ENCODE results near the gene SF1. TPM values are rescaled to one million over a fixed set of nuclear protein-coding genes. Genes with fewer than 3 reads are reported as not detected.

Gene SF1
- total RNA-seq, 1 donor from 2014 or later, result 415 TPM

DNA sequence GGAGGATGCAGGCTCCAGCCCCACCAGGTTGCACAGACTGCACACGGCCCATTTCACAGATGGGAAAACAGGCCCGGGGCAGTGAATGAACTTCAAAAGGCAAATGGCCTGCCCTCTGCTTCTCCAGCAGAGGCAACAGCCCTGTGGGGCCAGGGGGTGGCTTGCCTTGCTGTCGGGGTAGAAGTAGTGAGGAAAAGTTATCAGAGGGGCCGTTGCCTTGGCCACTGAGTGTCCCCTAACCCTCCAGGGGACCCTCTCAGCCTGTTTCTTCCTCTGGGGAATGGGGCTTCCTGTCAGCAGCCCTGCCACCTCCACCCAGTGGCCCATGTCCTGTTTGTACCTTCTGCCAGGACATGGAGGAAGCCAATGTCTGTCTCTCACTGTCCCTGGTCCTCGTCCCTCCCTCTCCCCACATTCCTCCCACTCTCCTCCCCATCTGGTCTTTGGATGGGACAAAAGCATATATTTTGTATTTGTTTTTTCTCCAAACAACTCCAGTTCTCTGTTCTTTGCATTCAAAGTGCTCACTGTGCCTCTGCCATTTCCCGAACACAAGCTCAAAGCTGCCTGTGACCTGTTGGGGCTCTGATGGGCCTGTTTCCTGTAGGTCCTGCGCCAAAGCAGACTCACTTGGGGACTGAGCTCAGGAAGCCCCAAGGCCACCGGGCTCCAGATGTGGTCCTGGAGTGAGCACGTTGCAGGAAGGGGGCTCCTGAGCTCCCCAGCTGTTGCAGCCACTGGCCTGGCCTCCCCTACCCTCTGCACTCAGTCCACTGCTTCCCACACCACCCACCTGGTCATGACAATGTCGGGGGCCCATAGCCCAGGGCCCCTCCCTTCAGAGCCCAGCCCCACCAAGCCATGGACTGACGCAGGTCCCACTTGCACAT is 15.2 kb upstream of the SF1 start:
- H3K27me3 Mint-ChIP-seq (ENCODE audit: unreplicated experiment), result peaks cover 12% of the 10 kb centered on the region
- TF ChIP-seq, protein P1, sequence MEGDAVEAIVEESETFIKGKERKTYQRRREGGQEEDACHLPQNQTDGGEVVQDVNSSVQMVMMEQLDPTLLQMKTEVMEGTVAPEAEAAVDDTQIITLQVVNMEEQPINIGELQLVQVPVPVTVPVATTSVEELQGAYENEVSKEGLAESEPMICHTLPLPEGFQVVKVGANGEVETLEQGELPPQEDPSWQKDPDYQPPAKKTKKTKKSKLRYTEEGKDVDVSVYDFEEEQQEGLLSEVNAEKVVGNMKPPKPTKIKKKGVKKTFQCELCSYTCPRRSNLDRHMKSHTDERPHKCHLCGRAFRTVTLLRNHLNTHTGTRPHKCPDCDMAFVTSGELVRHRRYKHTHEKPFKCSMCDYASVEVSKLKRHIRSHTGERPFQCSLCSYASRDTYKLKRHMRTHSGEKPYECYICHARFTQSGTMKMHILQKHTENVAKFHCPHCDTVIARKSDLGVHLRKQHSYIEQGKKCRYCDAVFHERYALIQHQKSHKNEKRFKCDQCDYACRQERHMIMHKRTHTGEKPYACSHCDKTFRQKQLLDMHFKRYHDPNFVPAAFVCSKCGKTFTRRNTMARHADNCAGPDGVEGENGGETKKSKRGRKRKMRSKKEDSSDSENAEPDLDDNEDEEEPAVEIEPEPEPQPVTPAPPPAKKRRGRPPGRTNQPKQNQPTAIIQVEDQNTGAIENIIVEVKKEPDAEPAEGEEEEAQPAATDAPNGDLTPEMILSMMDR (IDR thresholded peaks at IDR 0.05; ENCODE audit: partially characterized antibody, unreplicated experiment), result no peak
- DNase-seq, result no peak
- H3K4me1 Mint-ChIP-seq (ENCODE audit: low read depth, unreplicated experiment), result no peaks in the 10 kb centered on the region
- H3K36me3 Mint-ChIP-seq (ENCODE audit: unreplicated experiment), result no peaks in the 10 kb centered on the region
- H3K4me3 Mint-ChIP-seq (ENCODE audit: unreplicated experiment), result peak overlapping the region; percentile 5
- no peak overlapping the region for H3K27ac Mint-ChIP-seq (ENCODE audit: unreplicated experiment)
- no peaks in the 10 kb centered on the region for H3K9me3 Mint-ChIP-seq (ENCODE audit: unreplicated experiment)

DNA sequence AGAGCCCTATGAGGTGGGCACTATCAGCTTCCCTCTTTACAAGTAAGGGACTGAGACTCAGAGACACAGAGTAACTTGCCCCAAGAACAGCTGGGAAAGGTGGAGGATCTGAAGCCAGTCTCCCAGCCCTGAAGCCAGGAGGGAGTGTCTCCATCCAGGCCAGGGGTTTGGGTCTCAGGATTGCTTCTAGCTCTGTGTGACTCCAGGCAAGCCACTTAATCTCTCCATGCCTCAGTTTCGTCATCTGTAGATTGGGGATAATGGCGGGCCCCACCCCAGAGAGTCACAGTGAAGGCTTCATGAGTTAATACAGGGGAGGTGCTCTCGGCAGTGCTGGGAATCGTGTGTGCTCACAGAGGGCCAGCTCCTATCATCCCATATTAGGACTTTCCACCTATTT is 14.1 kb upstream of the SF1 start:
- Mint-ChIP-seq H3K4me1 (ENCODE audit: low read depth, unreplicated experiment) (no peaks in the 10 kb centered on the region), H3K36me3 (ENCODE audit: unreplicated experiment) (no peaks in the 10 kb centered on the region), H3K27me3 (ENCODE audit: unreplicated experiment) (peaks cover 11% of the 10 kb centered on the region), H3K9me3 (ENCODE audit: unreplicated experiment) (no peaks in the 10 kb centered on the region), H3K27ac (ENCODE audit: unreplicated experiment) (no peak overlapping the region), H3K4me3 (ENCODE audit: unreplicated experiment) (no peak overlapping the region)
- TF ChIP-seq, protein P1 (IDR thresholded peaks at IDR 0.05; ENCODE audit: partially characterized antibody, unreplicated experiment), result no peak
- no peak for DNase-seq

DNA sequence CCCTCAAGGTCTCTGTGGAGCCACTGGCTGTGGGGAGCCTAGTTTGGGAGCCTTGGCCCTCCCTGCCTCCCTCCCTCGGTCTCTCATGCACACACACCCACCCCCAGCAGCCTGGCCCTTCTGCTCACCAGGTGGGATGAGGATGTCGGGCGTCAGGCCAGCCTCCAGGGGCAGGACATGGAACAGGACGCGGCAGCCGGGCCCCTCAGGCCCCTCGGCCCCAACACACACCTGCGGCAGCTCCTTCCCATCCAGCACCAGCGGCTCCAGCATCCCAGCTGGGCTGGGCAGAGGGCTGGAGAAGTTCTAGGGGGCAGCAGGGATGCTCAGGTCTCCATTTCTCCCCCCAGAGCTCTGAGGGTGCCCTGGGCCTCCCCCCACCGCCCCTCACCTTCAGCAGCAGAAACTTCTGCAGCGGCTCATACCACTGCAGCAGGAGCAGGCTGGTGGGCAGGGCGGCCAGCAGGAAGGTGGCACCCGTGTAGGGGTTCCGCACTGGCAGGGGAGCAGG is 13.5 kb upstream of the SF1 start:
- TF ChIP-seq, protein P1 (IDR thresholded peaks at IDR 0.05; ENCODE audit: partially characterized antibody, unreplicated experiment), result no peak
- H3K27me3 Mint-ChIP-seq (ENCODE audit: unreplicated experiment), result peaks cover 11% of the 10 kb centered on the region
- no peaks in the 10 kb centered on the region for H3K9me3 Mint-ChIP-seq (ENCODE audit: unreplicated experiment)
- no peaks in the 10 kb centered on the region for H3K36me3 Mint-ChIP-seq (ENCODE audit: unreplicated experiment)
- no peaks in the 10 kb centered on the region for H3K4me1 Mint-ChIP-seq (ENCODE audit: low read depth, unreplicated experiment)
- H3K27ac Mint-ChIP-seq (ENCODE audit: unreplicated experiment), result no peak overlapping the region
- no peak overlapping the region for H3K4me3 Mint-ChIP-seq (ENCODE audit: unreplicated experiment)
- no peak for DNase-seq

GRCh38 chr11:64790205-64791095 is 12.1 kb upstream of the SF1 start:
- H3K4me1 Mint-ChIP-seq (ENCODE audit: low read depth, unreplicated experiment), result no peaks in the 10 kb centered on the region
- TF ChIP-seq, protein P1 (IDR thresholded peaks at IDR 0.05; ENCODE audit: partially characterized antibody, unreplicated experiment), result no peak
- H3K36me3 Mint-ChIP-seq (ENCODE audit: unreplicated experiment), result no peaks in the 10 kb centered on the region
- no peak for DNase-seq
- H3K4me3 Mint-ChIP-seq (ENCODE audit: unreplicated experiment), result no peak overlapping the region
- peaks cover 11% of the 10 kb centered on the region for H3K27me3 Mint-ChIP-seq (ENCODE audit: unreplicated experiment)
- H3K27ac Mint-ChIP-seq (ENCODE audit: unreplicated experiment), result no peak overlapping the region
- H3K9me3 Mint-ChIP-seq (ENCODE audit: unreplicated experiment), result no peaks in the 10 kb centered on the region
